ENCODE measurements around the gene REC8.

REC8 gene

DNA sequence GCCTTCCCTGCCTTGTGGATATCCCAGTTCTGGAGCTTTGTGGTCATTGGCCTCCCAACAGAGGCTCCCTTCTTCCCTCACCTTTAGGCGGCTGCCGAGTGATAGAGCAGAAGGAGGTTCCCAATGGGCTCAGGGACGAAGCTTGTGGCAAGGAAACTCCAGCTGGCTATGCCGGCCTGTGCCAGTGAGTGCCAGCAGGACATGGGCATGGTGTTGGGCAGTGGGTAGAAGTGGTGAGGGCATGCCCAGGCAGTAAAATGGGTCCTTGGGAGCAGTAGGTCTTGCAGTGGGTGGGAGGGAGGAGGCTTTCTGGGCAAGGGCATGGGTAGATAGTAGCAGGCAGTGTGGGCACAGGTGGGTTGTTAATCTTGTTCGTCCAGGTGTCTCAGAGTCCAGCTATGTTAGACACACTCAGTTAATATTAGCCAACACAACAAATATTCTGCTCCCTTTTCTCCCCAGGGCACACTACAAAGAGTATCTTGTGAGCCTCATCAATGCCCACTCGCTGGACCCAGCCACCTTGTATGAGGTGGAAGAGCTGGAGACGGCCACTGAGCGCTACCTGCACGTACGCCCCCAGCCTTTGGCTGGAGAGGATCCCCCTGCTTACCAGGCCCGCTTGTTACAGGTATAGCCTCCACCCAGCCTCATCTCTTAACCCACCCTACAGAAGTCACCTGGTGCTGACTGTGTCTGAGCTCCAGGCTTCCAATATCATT, 11.9 kb upstream of the REC8 start:
- DNase-seq: no peak

DNA sequence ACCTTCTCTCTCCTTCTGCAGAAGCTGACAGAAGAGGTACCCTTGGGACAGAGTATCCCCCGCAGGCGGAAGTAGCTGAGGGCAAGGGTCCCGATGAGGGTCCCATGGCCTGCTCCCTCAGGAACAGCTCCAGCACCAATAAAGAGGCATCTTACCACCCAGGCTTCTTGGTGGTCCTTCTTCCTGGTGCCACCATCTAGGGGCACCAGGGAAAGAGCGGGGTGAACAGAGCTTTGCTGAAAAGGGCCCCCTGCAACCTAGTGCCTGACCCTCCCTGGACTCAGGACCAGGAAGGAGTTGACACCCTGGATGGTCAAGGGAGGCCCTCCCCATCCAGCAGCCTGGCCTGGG, 11.4 kb upstream of the REC8 start:
- DNase-seq: no peak

DNA sequence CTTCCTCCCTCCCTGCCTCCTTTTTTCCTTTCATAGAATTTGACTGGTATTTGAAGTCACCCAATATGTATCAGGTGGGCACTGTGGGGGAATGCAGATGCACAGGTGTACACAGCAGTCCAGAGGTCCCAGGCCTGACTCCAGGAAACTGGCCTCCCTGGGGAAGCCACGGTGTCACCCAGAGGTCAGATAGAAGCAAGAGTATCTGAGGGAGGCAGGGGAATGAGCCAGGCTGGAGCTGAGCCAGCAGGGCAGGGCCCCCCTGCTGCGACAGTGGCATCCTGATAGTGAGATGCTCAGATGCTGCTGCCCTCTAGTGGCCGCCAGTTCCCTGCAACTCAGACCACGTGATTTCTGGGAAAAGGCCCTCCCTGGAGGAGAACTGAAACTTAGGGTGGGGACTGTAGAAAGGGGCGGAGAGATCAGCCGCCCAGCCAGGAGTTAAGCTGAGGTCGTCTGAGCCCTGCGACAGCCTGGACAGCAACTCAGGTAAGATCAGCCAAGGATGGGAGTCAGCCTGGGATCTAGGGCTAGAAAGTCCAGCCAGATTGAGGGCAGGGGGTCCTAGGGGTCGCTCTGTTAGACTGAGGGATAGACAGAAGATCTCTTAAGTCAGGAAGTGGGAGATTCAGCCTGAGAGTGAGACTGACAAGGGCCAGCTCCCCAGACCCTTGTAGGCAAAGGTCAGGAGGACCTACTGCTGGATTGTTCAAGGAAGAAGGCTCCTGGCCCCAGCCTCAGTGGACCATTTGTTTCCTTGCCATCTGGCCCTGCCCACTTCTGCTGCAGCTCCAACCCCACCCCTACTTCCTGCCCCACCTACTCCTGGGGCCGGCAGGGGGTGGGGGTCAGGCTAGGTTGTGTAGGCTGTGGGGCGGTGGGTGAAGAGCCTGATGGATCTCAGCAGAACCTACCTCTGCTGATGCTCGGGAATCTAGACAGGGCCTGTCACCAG, 10.8 kb upstream of the REC8 start, which contains the start of gene IRF9:
Gene IRF9 (plus strand): TSS at position 416 of the 955 bp plus-strand sequence. CDS start 880 bp downstream, outside the sequence.
- DNase-seq: peak; percentile 79

DNA sequence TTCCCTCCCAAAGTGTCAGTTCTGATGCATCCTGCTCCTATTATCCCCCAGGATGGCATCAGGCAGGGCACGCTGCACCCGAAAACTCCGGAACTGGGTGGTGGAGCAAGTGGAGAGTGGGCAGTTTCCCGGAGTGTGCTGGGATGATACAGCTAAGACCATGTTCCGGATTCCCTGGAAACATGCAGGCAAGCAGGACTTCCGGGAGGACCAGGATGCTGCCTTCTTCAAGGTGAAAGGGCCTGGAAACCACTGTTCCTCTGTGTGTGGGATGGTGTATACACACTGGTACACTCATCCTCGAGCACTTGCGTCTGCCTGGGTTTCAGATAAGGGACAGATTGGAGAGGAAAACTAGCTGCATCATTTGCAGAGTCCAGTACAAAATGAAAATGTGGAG, 9.8 kb upstream of the REC8 start:
- no peak for DNase-seq

DNA sequence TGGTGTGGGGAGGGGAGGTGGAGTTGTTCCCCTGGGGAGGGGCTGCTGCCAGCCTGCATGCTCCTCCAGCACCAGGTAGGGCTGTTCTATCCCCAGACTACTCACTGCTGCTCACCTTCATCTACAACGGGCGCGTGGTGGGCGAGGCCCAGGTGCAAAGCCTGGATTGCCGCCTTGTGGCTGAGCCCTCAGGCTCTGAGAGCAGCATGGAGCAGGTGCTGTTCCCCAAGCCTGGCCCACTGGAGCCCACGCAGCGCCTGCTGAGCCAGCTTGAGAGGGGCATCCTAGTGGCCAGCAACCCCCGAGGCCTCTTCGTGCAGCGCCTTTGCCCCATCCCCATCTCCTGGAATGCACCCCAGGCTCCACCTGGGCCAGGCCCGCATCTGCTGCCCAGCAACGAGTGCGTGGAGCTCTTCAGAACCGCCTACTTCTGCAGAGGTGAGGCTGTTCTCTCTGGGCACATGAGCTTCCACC, 7.3 kb upstream of the REC8 start:
- DNase-seq: no peak

DNA sequence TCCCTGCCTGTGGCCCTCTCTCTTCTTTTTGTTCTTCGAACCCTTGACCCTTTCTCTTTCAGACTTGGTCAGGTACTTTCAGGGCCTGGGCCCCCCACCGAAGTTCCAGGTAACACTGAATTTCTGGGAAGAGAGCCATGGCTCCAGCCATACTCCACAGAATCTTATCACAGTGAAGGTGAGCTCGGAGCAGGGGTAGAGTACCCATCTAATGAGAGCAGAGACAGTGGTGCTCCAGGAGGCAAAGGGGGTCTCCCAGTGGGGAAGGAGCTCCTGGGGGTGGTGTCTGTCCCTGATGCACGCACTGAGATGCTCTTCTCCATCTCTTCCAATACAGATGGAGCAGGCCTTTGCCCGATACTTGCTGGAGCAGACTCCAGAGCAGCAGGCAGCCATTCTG, 6.1 kb upstream of the REC8 start:
- no peak for DNase-seq

DNA sequence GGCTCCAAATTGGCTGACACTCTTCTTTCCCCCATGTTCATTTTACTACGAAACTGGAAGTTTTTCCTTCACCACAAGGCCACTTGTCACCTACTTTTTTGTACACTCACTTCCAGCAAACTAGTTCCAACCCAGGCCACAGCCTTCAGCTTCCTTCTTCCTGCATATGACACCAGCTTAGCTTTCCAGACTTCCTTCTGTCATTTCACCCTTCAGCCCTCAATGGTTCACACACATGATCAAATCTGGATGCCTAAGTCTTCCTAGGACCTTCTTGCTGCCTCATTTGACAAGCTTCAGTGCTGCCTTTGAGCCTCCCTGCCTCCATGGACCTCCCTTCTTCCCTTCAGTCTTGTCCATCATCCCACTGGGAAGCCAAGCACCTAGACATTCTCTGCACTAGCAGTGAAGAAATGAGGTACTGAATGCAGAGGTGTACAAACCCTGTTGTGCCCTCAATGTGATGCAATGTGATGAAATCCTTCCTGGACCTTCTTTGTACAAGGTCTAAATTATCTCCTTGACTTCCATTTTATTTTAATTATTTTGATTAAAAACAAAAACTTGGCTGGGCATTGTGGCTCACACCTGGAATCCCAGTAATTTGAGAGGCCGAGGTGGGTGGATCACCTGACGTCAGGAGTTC, 4.3 kb upstream of the REC8 start:
- no peak for DNase-seq

DNA sequence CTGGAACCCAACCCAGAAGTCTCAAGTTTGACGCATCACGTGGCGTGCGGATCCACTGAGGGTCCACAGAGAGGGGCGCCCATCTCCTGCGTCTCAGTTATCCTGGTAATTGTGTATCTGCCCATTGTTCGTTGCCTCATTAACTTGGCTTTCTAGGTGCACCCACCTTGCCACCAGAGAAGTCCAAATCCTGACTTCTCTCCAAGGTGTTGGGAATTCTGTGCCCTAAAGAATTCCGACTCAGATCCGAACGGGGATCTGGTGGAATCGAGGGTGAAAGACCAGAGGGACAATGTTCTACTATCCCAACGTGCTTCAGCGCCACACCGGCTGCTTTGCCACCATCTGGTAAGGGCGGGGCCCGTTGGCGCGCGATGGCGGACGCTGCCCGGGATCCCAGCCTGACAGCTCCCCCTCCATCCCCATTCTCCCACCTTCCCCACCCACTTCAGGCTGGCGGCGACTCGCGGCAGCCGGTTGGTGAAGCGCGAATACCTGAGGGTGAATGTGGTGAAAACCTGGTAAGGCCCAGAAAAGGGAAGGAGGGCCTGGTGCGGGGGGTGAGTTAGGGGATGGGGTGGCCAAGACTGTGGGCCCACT, 481 bp downstream of the REC8 start:
- no peak for DNase-seq

DNA sequence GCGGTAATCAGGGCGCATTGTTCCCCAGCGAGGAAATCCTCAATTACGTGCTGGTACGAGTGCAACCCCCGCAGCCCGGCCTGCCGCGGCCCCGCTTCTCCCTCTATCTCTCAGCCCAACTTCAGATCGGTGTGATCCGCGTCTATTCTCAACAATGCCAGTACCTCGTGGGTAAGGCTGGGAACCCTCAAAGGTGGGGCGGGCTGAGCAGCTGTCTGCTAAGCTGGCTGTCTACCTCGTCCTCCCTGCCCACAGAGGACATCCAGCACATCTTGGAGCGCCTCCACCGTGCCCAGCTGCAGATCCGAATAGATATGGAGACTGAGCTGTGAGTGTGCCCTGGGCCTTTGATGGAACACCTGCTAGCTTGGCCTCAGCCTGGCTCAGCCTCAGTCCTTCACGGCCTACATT, 996 bp downstream of the REC8 start:
- DNase-seq: peak; percentile 39

DNA sequence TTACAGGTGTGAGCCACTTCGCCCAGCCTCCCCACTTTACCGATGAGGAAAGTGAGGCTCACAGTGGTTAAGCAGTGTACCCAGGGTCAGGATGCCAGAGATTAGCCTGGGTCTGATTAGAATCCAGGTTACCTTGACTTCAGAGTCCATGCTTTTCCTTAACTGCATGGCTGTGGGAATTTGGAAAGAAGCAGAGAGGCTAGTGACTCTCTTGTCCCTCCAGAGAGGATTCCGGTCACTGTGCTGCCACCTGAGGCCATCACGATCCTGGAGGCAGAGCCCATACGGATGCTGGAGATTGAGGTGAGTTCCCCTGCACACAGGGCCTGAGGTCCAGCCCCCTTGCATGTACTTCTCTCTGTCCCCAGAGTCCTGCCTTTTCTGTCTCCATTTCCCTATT, 4.7 kb downstream of the REC8 start:
- no peak for DNase-seq

DNA sequence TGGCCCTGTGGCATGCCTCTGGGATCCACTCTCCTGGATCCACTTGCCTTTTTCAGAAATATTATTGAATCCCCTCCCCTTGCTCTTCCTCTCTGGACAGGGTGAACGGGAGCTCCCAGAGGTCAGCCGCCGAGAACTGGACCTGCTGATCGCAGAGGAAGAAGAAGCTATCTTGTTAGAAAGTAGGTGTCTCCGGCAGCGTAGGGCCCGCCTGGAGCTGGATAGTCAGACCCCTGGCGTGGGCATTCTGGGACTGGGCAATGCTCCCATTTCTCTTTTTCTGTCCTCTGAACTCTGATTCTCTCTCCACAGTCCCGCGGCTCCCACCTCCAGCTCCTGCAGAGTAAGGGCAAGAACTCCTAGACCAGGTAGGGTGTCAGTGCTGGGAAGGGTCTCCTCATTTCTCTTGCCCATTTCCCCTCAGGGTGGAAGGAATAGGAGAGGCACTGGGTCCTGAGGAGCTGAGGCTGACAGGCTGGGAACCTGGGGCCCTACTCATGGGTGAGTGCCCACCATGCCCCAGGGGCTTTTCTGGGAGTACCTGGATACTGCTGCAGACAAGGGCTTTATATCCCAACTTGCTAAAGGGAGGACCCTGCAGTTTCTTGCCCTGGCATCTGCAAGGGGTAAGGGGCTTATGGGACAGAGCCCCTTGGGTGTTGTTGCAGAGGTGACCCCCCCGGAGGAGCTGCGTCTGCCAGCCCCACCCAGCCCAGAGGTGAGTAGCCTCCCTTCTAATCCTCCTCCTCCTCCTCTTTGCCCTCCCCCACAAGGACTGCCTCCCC, 5.4 kb downstream of the REC8 start:
- no peak for DNase-seq

DNA sequence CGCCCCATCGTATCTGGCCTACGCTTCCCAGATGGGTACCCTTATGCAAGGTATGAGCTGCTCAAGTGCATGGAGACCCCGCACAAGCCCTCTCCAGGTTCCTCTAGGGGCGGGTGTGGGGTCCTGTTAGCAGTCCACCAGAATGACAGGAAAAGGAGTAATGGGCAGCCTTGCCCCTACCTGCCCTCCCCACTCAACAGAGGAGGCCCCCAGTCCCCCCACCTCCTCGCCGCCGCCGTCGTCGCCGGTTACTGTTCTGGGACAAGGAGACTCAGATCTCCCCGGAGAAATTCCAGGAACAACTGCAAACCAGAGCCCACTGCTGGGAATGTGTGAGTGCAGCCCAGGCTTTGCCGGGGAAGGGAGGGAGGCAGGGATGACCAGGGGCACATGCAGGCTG, 6.0 kb downstream of the REC8 start:
- DNase-seq: no peak

DNA sequence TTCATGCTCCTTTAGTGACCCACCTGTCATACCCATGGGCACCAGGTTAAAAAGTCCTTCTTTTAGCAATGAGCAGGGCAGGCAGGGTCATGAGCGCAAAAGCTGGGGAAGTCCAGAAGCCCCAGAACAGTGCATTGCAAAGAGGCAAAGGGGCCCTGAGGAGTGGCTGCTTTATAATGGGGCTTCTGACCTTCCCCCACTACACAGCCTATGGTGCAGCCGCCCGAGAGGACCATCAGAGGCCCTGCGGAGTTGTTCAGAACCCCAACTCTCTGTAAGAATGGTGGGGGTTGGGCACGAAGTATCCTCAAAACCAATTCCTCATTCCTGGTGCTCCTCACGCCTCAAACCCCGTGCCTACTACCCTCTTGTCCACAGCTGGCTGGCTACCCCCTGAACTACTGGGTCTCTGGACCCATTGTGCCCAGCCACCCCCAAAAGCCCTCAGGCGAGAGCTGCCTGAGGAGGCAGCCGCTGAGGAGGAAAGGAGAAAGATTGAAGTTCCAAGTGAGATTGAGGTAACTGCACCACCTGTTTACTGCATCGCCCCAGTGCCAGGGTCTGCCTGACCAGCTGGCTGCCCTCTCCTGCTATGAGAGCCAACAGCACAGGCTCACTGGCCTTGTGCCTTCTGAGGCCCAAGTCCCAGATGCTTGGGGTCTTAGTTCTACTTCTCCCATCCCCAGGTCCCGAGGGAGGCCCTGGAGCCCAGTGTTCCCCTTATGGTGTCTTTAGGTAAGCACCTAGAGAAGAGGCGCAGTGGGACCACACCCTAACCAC, 6.7 kb downstream of the REC8 start:
- no peak for DNase-seq

DNA sequence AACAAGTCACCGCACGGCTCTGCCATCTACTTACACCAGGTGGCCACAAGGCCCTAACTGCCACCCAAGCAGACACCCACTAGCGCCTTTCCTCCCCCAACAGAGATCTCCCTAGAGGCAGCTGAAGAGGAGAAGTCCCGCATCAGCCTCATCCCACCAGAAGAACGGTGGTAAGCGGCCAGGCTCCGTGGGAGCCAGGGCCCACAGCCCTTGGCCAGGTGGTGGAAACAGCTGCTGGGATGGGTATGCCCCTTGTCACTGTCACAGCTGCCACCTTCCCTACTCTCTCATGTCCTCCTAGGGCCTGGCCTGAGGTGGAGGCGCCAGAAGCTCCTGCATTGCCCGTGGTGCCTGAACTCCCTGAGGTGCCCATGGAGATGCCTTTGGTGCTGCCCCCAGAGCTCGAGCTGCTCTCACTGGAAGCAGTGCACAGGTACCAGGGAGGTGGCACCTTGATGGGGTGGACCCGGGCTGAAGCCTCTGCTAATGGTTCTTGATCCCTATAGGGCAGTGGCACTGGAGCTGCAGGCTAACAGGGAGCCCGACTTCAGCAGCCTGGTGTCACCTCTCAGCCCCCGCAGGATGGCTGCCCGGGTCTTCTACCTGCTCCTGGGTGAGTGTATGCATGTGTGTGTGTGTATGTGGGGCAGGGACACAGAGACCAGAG, 7.5 kb downstream of the REC8 start:
- DNase-seq: no peak

DNA sequence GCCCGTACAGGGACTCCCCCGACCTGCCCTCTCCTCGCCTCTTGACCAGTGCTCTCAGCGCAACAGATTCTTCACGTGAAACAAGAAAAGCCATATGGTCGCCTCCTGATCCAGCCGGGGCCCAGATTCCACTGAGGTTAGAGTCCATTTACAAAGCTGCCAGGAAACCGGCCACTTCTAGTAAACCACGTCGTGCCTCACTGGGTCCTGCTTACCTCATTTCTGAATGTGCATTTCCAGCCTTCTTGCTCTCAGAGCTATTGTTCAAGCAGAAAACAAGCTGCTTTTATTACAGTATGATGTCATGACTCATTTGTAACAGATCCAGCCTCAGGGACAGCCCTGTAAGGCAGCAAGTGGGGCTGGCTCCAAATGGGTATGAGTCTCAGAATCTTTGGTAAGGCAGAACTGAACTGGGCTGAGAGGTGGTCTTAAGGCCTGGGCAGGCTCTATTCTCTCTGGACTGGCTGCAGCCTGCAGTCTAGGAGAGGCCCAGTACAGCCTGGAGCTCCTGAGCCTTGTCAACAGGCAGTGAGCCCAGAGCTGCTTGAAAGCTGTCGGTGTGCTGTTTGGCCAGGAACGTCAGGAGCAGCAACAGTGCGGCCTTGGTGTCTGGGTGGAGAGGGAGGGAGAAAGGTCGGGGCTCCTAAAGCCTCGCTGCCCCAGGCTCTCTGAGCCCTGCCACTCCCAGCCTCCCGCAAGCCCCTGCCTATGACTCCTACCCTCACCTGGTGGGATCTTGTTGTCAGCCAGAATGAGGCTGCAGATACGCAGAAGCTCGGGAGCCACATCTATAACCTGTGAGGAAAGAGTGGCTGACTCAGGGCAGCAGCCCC, 8.3 kb downstream of the REC8 start:
- DNase-seq: no peak

DNA sequence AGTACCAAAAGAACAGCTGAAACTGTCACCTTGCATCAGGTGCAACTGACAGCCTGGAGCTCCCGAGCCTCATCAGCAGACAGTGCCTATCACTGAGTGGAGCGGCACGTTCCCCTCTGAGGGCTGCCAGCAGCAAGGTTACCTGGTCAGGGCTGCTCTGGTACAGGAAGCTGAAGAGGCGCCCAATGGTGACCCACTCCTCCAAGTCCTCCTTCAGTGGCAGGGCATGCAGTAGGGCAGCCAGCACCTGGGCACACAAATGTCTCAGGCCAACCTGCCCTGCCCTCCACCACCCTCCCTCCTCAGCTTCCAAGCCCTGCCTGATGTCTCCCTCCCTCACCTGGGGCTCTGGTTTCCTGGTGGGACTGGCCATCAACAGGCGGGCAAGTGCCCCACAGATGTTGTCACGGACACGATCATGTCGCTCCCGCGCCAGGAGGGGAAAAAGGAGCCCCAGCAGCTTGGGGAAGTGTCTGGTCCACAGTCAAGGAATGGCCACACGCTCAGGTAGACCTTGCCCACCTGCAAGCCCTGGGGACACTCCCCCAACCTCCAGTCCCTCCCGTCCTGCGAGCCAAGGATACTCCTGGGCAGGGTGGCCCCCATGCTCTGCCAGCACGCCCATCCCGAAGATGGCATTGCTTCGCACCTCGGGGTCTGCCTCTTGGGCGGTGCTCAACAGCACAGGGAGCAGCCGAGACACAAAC, 9.6 kb downstream of the REC8 start:
- no peak for DNase-seq

DNA sequence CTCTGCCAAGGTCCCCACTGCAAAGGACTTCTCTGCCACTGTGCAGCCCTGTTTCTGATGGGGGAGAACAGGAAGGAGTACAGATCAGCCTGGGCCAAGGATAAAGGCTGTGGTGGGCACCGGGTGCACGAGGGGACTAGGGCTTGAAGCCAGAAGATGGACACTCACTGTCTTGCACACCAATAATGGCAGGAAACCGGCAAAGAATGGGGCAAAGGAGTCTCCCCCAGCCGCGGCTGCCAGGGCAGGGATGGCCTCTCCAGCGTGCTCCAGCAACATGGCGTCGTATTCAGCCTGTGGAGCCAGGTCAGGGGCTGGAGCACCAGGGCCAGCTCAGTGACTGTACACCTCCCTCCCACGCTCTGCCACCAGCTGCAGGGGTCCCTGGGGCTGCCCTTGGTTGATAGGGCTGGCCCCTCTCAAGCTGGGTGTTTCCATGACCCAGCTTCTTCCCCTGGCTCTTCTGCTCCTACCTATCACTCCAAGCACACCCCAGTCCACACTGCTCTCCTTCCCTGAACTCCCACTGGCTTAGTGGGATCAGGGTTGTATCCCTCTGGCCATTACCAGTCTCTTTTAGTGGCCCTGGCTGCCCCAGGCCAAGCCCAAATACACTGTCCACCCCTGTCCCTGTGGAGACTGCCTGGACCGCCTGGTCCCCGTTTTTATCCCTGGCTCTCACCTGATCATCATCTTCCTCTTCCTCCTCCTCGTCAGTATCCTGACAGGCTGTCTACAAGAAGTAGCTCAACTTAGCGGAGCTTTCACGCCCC, 10.4 kb downstream of the REC8 start:
- DNase-seq: no peak

DNA sequence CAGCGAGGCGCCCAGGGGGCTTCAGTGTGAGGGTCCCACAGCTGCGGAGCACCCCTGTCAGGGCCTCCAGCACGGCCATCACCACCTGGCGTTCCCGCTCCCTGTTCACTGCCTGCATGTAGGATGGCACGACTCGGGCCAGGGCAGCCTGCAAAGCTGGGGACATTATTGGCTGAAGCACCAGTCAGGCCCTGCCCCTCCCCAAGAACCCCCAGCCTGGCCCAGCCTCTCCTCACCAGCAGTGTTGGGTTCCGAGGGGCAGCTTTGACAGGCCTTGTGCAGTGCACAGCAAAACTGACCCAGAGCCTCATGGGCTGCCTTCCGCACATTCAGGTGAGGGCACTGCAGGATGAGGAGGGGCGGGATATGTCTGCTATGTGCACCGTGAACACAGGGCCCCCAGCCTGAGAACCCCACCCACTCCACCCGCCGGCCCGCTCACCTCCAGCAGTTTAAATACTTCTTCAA, 11.2 kb downstream of the REC8 start:
- DNase-seq: no peak

All from right kidney (tissue), 1 donor.